Activated CD8-positive, alpha-beta memory T cell treated with anti-CD3 and anti-CD28 coated beads, Interleukin-2, amount 10 ng/mL, durations not matched to agents 7 days and 5 days (primary cell): ENCODE results near the gene THAP4. TPM values are rescaled to one million over a fixed set of nuclear protein-coding genes. Genes with fewer than 3 reads are reported as not detected.
A peak's percentile ranks its signal among the peaks of the same experiment; 100 is the strongest.
"Not testable (repeated sequence)": the region's sequence is repeated elsewhere in the genome, so short reads cannot be mapped to it uniquely, and the experiment has no call there.

Source experiments
- ATAC-seq: fragments of 150-1000 bp; cut with Tn5 transposase; one replicate; pipeline ENCODE4 v1.10.0; 2021; ENCODE audit warnings: moderate library complexity
- CTCF ChIA-PET: fragments of 350-600 bp; sonication (Branson Sonifier 250); formaldehyde crosslinking; loops from one replicate; lab custom pipeline; 2021; ENCODE audit warnings: antibody characterized with exemption; lab: Charles Lee
- DNase-seq: peaks from one replicate; pipeline ENCODE4 v3.0.0-alpha.2; 2020
- H3K27ac Mint-ChIP-seq: one replicate; pipeline ENCODE4 v1.8.0; 2021; ENCODE audit warnings: mild to moderate bottlenecking, mixed read lengths
- H3K27me3 Mint-ChIP-seq: one replicate; pipeline ENCODE4 v1.8.0; 2021; ENCODE audit warnings: mixed read lengths
- H3K36me3 Mint-ChIP-seq: one replicate; pipeline ENCODE4 v1.8.0; 2021; ENCODE audit warnings: mild to moderate bottlenecking, mixed read lengths
- H3K4me1 Mint-ChIP-seq: one replicate; pipeline ENCODE4 v1.8.0; 2021; ENCODE audit warnings: mixed read lengths
- H3K4me3 Mint-ChIP-seq: one replicate; pipeline ENCODE4 v1.8.0; 2021; ENCODE audit warnings: mild to moderate bottlenecking, moderate library complexity, mixed read lengths
- H3K9me3 Mint-ChIP-seq: one replicate; pipeline ENCODE4 v1.8.0; 2022; ENCODE audit warnings: low read depth, mixed read lengths
- total RNA-seq, 2 experiments: library from RNA; stranded (reverse); gene quantifications; one replicate each; pipeline ENCODE4 v1.2.3, GENCODE V29; 2021

Gene THAP4
- total RNA-seq, 2 experiments from 2014 or later, result 38.1 to 39.3 TPM

DNA sequence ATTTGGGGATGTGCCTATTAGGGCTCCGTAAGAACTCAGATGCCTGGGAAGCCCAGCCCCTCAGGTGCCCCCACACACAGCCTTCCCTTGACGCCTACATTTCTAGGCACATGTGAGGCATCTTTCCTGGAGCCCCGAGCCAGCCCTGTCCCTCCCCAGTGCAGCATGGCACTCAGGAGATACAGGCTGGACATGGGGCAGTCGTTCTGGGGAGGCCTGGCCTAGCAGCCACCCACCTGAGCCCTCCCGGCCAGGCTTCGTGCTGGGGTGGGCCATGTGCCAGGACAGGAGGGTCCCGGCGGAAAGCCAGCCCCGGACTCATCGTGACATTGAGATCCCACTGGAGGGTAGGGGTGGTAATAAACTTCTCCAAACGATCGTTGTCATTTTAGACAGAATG lies 63.2 kb downstream of the THAP4 start:
- Mint-ChIP-seq H3K4me3 (no peak overlapping the region), H3K4me1 (no peaks in the 10 kb centered on the region), H3K36me3 (no peaks in the 10 kb centered on the region), H3K27ac (no peak overlapping the region), H3K27me3 (no peaks in the 10 kb centered on the region), H3K9me3 (no peaks in the 10 kb centered on the region)
- ATAC-seq (no peak), DNase-seq (no peak)
- CTCF ChIA-PET, result no interaction called here

GRCh38 chr2:241572915-241573651 lies 63.9 kb downstream of the THAP4 start:
- H3K27me3 Mint-ChIP-seq, ATAC-seq, H3K4me1 Mint-ChIP-seq, H3K36me3 Mint-ChIP-seq, H3K27ac Mint-ChIP-seq, H3K4me3 Mint-ChIP-seq, CTCF ChIA-PET, DNase-seq, H3K9me3 Mint-ChIP-seq: not testable (repeated sequence)

DNA sequence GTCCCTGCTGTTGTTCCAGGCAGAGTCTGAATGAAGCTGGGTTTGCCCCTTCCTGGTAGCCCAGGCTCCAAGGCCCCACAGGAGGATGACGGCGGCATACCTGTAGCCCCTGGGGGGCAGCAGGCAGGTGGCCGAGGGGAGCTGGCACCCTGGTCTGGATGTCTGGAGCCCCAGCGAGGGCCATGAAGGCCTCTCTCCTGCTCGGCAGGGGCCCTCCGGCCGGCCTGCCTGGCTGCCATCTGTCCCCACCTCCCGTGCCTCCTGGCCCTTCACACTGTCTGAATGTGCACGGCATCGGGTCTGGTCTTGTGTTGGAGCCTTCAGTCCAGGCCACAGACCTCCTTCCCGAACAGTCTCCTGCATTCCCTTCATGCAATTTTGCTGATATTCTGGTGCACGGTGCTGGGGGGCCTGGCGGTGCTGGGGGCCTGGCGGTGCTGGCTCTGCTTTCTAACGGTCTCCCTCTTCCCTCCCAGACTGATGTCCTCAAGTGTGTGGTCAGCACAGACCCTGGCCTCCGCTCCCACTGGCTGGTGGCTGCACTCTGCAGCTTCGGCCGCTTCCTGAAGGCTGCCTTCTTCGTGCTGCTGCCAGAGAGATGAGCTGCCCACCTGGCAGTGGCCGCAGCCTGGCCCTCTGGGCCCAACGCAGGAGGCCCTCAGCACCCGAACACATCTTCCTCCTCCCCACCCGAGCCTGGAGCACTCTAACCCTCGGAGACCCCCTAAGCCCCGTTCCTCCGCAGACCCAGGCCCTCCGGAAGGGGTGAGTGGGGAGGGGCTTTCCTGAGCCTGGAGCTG lies 64.9 kb downstream of the THAP4 start:
- CTCF ChIA-PET, result no interaction called here
- Mint-ChIP-seq H3K36me3 (no peaks in the 10 kb centered on the region), H3K4me1 (no peaks in the 10 kb centered on the region), H3K27me3 (no peaks in the 10 kb centered on the region), H3K27ac (no peak overlapping the region), H3K9me3 (no peaks in the 10 kb centered on the region), H3K4me3 (no peak overlapping the region)
- DNase-seq (no peak), ATAC-seq (no peak)

DNA sequence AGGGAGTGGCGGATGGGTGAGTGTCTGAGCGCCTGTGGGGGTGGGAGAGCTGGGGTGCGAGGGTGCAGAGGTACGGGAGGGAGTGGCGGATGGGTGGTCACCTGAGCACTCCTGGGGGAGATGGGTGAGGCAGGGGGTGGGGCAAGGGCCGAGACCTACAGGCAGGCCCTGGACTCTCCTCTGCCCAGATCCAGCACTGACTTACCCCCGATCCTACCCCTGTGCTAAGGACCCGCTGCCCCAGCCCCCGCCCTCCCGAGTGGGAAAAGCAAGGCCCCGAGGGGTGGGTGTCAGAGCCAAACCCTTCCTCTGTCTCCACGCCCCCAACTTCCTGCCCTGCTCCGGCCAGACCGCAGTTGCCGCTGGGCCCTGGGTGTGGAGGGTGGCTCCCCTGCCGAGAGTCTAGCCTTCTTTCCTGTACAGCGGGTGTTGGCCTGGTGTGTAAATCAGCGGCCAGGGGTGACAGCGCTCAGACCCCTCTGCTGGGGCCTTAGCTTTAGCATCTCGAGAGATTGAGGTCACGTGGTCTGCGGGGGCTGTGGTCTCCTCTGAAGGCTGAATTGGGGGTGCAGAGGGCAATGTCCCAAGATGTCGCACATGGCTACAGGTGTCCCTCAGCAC lies 65.9 kb downstream of the THAP4 start:
- DNase-seq, result no peak
- no peak overlapping the region for H3K27ac Mint-ChIP-seq
- ATAC-seq, result peak; percentile 16
- H3K4me1 Mint-ChIP-seq, result no peaks in the 10 kb centered on the region
- H3K27me3 Mint-ChIP-seq, result no peaks in the 10 kb centered on the region
- CTCF ChIA-PET, result no interaction called here
- H3K4me3 Mint-ChIP-seq, result no peak overlapping the region
- no peaks in the 10 kb centered on the region for H3K36me3 Mint-ChIP-seq
- no peaks in the 10 kb centered on the region for H3K9me3 Mint-ChIP-seq

- no peaks in the 10 kb centered on the region for H3K4me1 Mint-ChIP-seq
- H3K4me3 Mint-ChIP-seq, result no peak overlapping the region
- H3K27ac Mint-ChIP-seq, result no peak overlapping the region
- no peak for ATAC-seq
- no peaks in the 10 kb centered on the region for H3K36me3 Mint-ChIP-seq
- H3K9me3 Mint-ChIP-seq, result no peaks in the 10 kb centered on the region
- no peaks in the 10 kb centered on the region for H3K27me3 Mint-ChIP-seq
- DNase-seq, result no peak
- CTCF ChIA-PET, result no interaction called here
Observed at GRCh38 chr2:241569831-241570281, 67.1 kb downstream of the THAP4 start.

GRCh38 chr2:241568726-241569125 lies 68.2 kb downstream of the THAP4 start:
- no peaks in the 10 kb centered on the region for H3K36me3 Mint-ChIP-seq

GRCh38 chr2:241567776-241568175 lies 69.2 kb downstream of the THAP4 start:
- H3K36me3 Mint-ChIP-seq, result no peaks in the 10 kb centered on the region
- no peak for DNase-seq
- no peaks in the 10 kb centered on the region for H3K27me3 Mint-ChIP-seq
- H3K9me3 Mint-ChIP-seq, result no peaks in the 10 kb centered on the region
- H3K4me3 Mint-ChIP-seq, result no peak overlapping the region
- H3K27ac Mint-ChIP-seq, result no peak overlapping the region
- H3K4me1 Mint-ChIP-seq, result no peaks in the 10 kb centered on the region
- ATAC-seq, result no peak
- CTCF ChIA-PET, result no interaction called here

More at GRCh38 chr2:241568726-241569125, 68.2 kb downstream of the THAP4 start:
- Mint-ChIP-seq H3K27me3 (no peaks in the 10 kb centered on the region), H3K4me3 (no peak overlapping the region), H3K9me3 (no peaks in the 10 kb centered on the region), H3K27ac (no peak overlapping the region), H3K4me1 (no peaks in the 10 kb centered on the region)
- DNase-seq (no peak), ATAC-seq (no peak)
- CTCF ChIA-PET, result no interaction called here

DNA sequence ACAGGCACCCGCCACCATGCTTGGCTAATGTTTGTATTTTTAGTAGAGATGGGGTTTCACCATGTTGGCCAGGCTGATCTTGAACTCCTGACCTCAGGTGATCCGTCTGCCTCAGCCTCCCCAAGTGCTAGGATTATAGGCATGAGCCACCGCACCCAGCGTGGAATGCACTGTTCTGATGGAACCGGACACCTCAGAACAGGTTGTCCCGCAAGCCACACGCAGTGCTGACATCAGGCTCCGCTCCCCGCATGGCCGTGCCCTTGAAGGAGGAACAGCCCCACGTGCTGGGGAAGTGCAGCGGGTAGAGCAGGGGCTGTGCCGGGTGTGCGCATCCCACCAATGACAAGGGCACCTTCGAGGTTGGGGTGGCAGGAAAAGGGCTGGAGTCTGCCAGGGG lies 69.7 kb downstream of the THAP4 start:
- H3K4me1 Mint-ChIP-seq, H3K27me3 Mint-ChIP-seq, H3K4me3 Mint-ChIP-seq, H3K36me3 Mint-ChIP-seq, H3K9me3 Mint-ChIP-seq, H3K27ac Mint-ChIP-seq, DNase-seq, ATAC-seq, CTCF ChIA-PET: not testable (repeated sequence)

DNA sequence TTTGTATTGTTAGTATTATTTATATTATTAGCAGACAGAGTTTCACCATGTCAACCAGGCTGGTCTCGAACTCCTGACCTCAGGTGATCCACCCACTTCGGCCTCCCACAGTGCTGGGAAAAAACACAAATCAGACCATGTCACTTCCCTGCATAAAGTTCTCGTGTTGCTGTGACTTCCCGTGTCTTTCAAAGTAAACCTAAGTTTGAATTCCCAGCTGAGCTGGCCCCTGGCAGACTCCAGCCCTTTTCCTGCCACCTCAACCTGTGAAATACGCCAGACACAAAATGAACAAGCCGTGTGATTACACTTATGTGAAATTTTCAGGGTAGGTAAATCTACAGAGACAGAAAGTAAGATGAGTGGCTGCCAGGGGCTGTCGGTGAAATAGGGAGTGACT lies 70.5 kb downstream of the THAP4 start:
- no peaks in the 10 kb centered on the region for H3K27me3 Mint-ChIP-seq

GRCh38 chr2:241566021-241566420 lies 70.9 kb downstream of the THAP4 start:
- H3K36me3 Mint-ChIP-seq, H3K9me3 Mint-ChIP-seq, H3K27ac Mint-ChIP-seq, H3K27me3 Mint-ChIP-seq, H3K4me3 Mint-ChIP-seq, H3K4me1 Mint-ChIP-seq, DNase-seq, ATAC-seq, CTCF ChIA-PET: not testable (repeated sequence)

More for the DNA sequence above, 70.5 kb downstream of the THAP4 start:
- no peaks in the 10 kb centered on the region for H3K36me3 Mint-ChIP-seq
- no peaks in the 10 kb centered on the region for H3K9me3 Mint-ChIP-seq
- no peaks in the 10 kb centered on the region for H3K4me1 Mint-ChIP-seq
- CTCF ChIA-PET, result interaction anchor here (0.7 kb wide), 1 partner anchor 44 kb away, joined by 3 read pairs; no protein-coding TSS in a partner anchor
- no peak overlapping the region for H3K27ac Mint-ChIP-seq
- H3K4me3 Mint-ChIP-seq, result no peak overlapping the region
- ATAC-seq (no peak), DNase-seq (no peak)

GRCh38 chr2:241565411-241565810 lies 71.5 kb downstream of the THAP4 start:
- DNase-seq (no peak), ATAC-seq (no peak)
- Mint-ChIP-seq H3K27me3 (peaks cover 4% of the 10 kb centered on the region), H3K36me3 (no peaks in the 10 kb centered on the region), H3K27ac (no peak overlapping the region), H3K4me3 (no peak overlapping the region), H3K4me1 (no peaks in the 10 kb centered on the region), H3K9me3 (no peaks in the 10 kb centered on the region)
- CTCF ChIA-PET, result no interaction called here

- DNase-seq (no peak), ATAC-seq (no peak)
- Mint-ChIP-seq H3K4me3 (no peak overlapping the region), H3K9me3 (no peaks in the 10 kb centered on the region), H3K27ac (no peak overlapping the region), H3K4me1 (no peaks in the 10 kb centered on the region), H3K36me3 (no peaks in the 10 kb centered on the region), H3K27me3 (peaks cover 10% of the 10 kb centered on the region)
- CTCF ChIA-PET, result no interaction called here
Observed at GRCh38 chr2:241564596-241565410, 72.2 kb downstream of the THAP4 start.

DNA sequence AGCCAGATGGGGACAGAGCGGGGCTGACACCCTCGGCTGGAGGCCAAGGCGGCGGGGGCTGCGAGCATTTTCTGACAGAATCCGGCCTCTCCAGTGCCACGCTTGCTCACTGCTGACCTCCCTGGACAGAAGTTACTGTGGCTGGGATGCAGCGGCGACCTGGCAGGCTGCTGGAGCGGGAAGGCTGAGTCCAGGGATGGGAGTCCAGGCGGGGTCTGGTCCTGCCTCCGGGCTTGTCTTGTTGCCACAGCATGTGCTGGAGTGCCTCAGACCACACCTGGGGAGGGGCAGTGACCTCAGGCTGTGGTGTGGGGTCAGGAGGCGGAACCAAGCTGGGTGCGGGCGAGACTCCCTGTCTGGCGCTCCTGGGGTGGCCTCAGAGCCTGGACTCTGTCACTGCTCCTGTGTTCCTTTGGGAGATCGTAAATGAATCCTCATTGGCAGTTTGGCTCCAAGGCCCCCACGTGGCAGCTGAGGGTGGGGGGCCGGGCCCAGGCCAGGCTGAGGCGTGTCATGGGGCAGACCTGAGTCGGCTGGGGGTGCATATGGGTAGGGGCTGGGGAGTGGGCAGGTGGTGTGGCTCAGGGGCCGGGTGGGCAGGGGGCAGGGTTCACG lies 72.9 kb downstream of the THAP4 start:
- no peaks in the 10 kb centered on the region for H3K36me3 Mint-ChIP-seq
- no peaks in the 10 kb centered on the region for H3K4me1 Mint-ChIP-seq
- H3K27ac Mint-ChIP-seq, result no peak overlapping the region
- H3K4me3 Mint-ChIP-seq, result no peak overlapping the region
- ATAC-seq, result no peak
- no peaks in the 10 kb centered on the region for H3K9me3 Mint-ChIP-seq
- peaks cover 12% of the 10 kb centered on the region for H3K27me3 Mint-ChIP-seq
- CTCF ChIA-PET, result no interaction called here
- no peak for DNase-seq
